Measurements from ENCODE around the gene LGALS14.
"Not testable (repeated sequence)": the region's sequence is repeated elsewhere in the genome, so short reads cannot be mapped to it uniquely, and the experiment has no call there.

LGALS14 gene

GRCh38 chr19:39708594-39708993 is 4.3 kb downstream of the LGALS14 start:
- H2AFZ ChIP-seq (ENCODE audit: low read depth, low read length): no peak overlapping the region
- no peak overlapping the region for H3K4me3 ChIP-seq (ENCODE audit: low read length)
- H3K36me3 ChIP-seq (ENCODE audit: insufficient read depth, low read length): no peaks in the 10 kb centered on the region
- no peaks in the 10 kb centered on the region for H3K4me1 ChIP-seq (ENCODE audit: insufficient read depth, low read length)
- no peaks in the 10 kb centered on the region for H3K9me3 ChIP-seq (ENCODE audit: low read length)
- H3K27me3 ChIP-seq (ENCODE audit: insufficient read depth, low read length): peaks cover 24% of the 10 kb centered on the region

DNA sequence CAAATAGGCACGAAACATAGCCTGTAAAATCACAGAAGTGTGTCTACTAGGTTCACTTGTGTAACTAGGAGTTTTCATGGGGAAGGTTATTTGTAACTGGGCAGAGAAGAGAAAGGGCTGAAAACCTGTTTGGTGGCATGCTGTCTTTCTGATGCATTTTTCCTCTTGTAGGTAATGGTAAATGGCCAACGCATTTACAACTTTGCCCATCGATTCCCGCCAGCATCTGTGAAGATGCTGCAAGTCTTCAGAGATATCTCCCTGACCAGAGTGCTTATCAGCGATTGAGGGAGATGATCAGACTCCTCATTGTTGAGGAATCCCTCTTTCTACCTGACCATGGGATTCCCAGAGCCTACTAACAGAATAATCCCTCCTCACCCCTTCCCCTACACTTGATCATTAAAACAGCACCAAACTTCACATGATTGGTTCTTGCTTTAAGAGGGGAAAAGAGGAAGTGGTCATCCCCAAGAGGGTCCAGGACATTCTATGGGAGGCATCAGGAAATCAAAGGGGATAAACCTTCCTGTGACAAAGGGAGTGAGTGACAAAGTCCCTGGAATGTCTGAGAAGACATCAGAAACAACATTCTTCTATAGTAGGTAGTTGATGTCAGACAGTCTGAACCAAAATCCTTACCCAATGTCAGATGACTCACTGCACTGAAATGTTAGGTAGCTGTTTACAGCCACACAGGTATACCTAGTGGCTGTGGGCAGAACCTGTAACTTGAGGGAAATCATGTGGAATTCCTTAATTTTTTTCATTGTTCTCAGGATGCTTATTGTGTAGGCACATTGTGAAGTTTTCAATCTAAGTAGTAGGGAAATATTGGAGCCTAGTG is 5.0 kb downstream of the LGALS14 start:
- Histone ChIP-seq H3K36me3 (ENCODE audit: insufficient read depth, low read length) (no peaks in the 10 kb centered on the region), H2AFZ (ENCODE audit: low read depth, low read length) (no peak overlapping the region), H3K27me3 (ENCODE audit: insufficient read depth, low read length) (peaks cover 24% of the 10 kb centered on the region), H3K4me3 (ENCODE audit: low read length) (no peak overlapping the region), H3K9me3 (ENCODE audit: low read length) (no peaks in the 10 kb centered on the region), H3K4me1 (ENCODE audit: insufficient read depth, low read length) (no peaks in the 10 kb centered on the region)

DNA sequence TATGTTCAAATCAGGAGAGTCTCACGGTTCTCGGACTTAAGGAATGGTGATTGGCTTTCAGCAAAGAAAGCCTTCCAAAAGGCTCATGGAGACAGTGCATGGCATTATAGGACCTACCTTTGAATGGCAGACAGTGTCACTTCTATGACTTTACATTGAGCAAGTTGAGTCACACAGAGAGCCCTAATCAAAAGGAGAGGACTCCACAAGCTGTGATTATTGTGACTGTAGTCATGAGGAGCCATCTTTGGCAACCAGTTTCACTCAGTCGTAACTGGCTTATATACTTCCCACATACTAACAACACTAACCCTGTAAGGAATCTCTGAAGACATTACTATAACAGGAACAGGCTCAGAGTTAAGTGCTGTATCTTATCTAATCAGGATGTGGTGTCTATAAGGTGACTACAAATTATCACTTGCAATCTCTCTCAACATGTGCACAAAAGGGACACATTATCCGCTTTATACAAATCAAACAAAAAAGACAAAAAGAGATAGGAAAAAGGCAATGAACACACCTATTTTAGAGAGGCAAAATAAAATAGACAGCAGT is 6.1 kb downstream of the LGALS14 start:
- no peaks in the 10 kb centered on the region for H3K9me3 ChIP-seq (ENCODE audit: low read length)
- H3K36me3 ChIP-seq (ENCODE audit: insufficient read depth, low read length): no peaks in the 10 kb centered on the region
- no peak overlapping the region for H3K4me3 ChIP-seq (ENCODE audit: low read length)
- H3K4me1 ChIP-seq (ENCODE audit: insufficient read depth, low read length): no peaks in the 10 kb centered on the region
- H2AFZ ChIP-seq (ENCODE audit: low read depth, low read length): no peak overlapping the region
- peaks cover 16% of the 10 kb centered on the region for H3K27me3 ChIP-seq (ENCODE audit: insufficient read depth, low read length)

DNA sequence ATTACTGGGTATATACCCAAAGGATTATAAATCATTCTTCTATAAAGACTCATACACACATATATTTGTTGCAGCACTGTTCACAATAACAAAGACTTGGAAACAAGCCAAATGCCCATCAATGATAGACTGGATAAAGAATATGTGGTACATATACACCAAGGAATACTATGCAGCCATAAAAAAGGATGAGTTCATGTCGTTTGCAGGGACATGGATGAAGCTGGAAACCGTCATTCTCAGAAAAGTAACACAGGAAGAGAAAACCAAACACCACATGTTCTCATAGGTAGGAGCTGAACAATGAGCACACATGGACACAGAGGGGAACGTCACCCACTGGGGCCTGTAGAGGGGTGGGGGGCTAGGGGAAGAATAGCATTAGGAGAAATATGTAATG is 15.9 kb downstream of the LGALS14 start:
- H2AFZ ChIP-seq (ENCODE audit: low read depth, low read length): not testable (repeated sequence)

DNA sequence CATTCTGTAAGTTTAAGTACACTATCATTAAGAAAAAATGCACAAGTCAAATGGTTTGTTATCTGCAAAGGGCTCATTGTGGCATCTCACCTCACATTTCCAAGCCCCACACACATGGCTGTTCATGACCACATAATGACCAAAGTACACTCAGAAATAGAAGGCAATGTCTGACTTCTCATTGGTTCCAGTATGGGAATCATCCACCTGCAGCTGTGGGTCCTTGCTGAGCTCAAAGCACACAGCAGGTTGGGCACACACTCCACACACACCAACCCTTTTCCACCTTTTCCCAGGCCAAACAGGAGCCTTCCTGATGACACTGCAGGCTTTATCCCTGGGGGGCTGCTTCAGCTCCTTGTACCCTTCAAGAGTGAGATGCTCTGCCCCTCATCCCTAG is 21.7 kb downstream of the LGALS14 start:
- no peak overlapping the region for H3K4me3 ChIP-seq (ENCODE audit: low read length)
- no peaks in the 10 kb centered on the region for H3K9me3 ChIP-seq (ENCODE audit: low read length)

More for the DNA sequence above, 15.9 kb downstream of the LGALS14 start:
- H3K36me3 ChIP-seq (ENCODE audit: insufficient read depth, low read length); H3K4me1 ChIP-seq (ENCODE audit: insufficient read depth, low read length); H3K4me3 ChIP-seq (ENCODE audit: low read length); H3K9me3 ChIP-seq (ENCODE audit: low read length); H3K27me3 ChIP-seq (ENCODE audit: insufficient read depth, low read length): not testable (repeated sequence)

GRCh38 chr19:39727070-39727800 is 23.0 kb downstream of the LGALS14 start:
- Histone ChIP-seq H2AFZ (ENCODE audit: low read depth, low read length) (no peak overlapping the region), H3K9me3 (ENCODE audit: low read length) (no peaks in the 10 kb centered on the region), H3K36me3 (ENCODE audit: insufficient read depth, low read length) (no peaks in the 10 kb centered on the region), H3K4me1 (ENCODE audit: insufficient read depth, low read length) (no peaks in the 10 kb centered on the region), H3K27me3 (ENCODE audit: insufficient read depth, low read length) (peaks cover 2% of the 10 kb centered on the region), H3K4me3 (ENCODE audit: low read length) (no peak overlapping the region)

More for the DNA sequence above, 21.7 kb downstream of the LGALS14 start:
- Histone ChIP-seq H3K36me3 (ENCODE audit: insufficient read depth, low read length) (no peaks in the 10 kb centered on the region), H3K27me3 (ENCODE audit: insufficient read depth, low read length) (peaks cover 2% of the 10 kb centered on the region), H3K4me1 (ENCODE audit: insufficient read depth, low read length) (no peaks in the 10 kb centered on the region), H2AFZ (ENCODE audit: low read depth, low read length) (no peak overlapping the region)

GRCh38 chr19:39728040-39728439 is 23.8 kb downstream of the LGALS14 start:
- Histone ChIP-seq H3K4me1 (ENCODE audit: insufficient read depth, low read length) (no peaks in the 10 kb centered on the region), H3K4me3 (ENCODE audit: low read length) (no peak overlapping the region), H3K9me3 (ENCODE audit: low read length) (no peaks in the 10 kb centered on the region), H3K36me3 (ENCODE audit: insufficient read depth, low read length) (no peaks in the 10 kb centered on the region), H2AFZ (ENCODE audit: low read depth, low read length) (no peak overlapping the region), H3K27me3 (ENCODE audit: insufficient read depth, low read length) (peaks cover 2% of the 10 kb centered on the region)

GRCh38 chr19:39729594-39729993 is 25.3 kb downstream of the LGALS14 start:
- Histone ChIP-seq H3K9me3 (ENCODE audit: low read length) (no peaks in the 10 kb centered on the region), H3K36me3 (ENCODE audit: insufficient read depth, low read length) (no peaks in the 10 kb centered on the region), H2AFZ (ENCODE audit: low read depth, low read length) (no peak overlapping the region), H3K27me3 (ENCODE audit: insufficient read depth, low read length) (peaks cover 2% of the 10 kb centered on the region), H3K4me1 (ENCODE audit: insufficient read depth, low read length) (no peaks in the 10 kb centered on the region), H3K4me3 (ENCODE audit: low read length) (no peak overlapping the region)

DNA sequence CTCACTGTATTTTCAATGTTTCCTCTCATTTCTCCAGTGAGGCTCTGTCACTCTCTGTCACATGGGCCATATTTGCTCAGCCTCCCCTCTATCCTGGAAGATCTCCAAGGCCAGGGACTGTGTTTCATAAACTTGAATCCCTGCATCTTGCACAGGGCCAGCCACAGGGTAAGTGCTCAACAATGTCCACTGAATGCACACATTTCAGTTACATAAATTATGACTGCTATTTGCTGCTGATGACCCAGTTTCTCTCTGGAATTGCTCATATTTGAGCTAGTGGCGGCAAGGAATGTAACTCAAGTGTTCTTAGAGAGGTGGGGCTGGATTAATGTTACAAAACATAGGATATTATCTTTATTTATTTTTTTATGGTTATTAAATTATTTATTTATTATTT is 27.4 kb downstream of the LGALS14 start:
- Histone ChIP-seq H3K27me3 (ENCODE audit: insufficient read depth, low read length) (peaks cover 2% of the 10 kb centered on the region), H3K9me3 (ENCODE audit: low read length) (no peaks in the 10 kb centered on the region), H3K4me1 (ENCODE audit: insufficient read depth, low read length) (no peaks in the 10 kb centered on the region), H3K36me3 (ENCODE audit: insufficient read depth, low read length) (no peaks in the 10 kb centered on the region), H3K4me3 (ENCODE audit: low read length) (no peak overlapping the region), H2AFZ (ENCODE audit: low read depth, low read length) (no peak overlapping the region)

DNA sequence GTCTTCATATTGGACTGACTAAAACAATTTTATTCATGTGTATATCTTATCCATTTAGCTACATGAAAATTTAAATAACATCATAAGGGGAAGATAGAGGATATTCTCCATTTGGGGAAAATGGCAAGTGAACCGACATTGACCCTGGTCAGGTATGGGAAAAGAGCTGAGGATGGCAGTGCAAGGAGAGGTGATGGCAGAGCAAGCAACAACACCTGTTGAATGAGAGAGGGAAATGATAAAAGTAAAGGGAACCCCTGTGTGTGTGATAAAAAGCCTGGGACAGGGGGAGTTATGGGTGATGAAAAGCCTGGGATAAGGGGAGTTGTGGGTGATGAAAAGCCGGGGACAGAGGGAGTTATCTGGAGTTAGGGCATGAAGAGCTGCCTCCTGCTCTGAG is 29.6 kb downstream of the LGALS14 start:
- Histone ChIP-seq H3K36me3 (ENCODE audit: insufficient read depth, low read length) (no peaks in the 10 kb centered on the region), H2AFZ (ENCODE audit: low read depth, low read length) (no peak overlapping the region), H3K4me3 (ENCODE audit: low read length) (no peak overlapping the region), H3K4me1 (ENCODE audit: insufficient read depth, low read length) (no peaks in the 10 kb centered on the region), H3K27me3 (ENCODE audit: insufficient read depth, low read length) (peaks cover 2% of the 10 kb centered on the region), H3K9me3 (ENCODE audit: low read length) (no peaks in the 10 kb centered on the region)

DNA sequence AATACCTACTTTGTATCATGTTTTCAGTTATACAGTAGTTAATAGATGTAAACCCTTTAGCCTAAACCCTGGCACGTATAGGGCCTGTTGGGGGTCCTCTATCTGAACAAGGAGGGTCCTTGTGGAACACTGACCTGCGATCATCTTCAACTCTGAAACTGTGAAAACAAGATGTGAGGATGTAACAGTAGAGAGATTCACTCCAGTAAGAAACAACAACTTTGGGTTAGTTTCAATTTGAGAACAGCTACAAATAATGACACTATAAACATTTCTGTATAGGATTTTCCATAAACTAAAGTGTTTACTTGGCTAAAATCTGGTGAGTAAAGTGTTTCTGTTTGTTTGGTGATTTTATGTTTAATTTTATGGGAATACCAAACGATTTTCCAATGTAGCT is 31.4 kb downstream of the LGALS14 start:
- H3K4me1 ChIP-seq (ENCODE audit: insufficient read depth, low read length): no peaks in the 10 kb centered on the region
- H3K36me3 ChIP-seq (ENCODE audit: insufficient read depth, low read length): no peaks in the 10 kb centered on the region
- no peaks in the 10 kb centered on the region for H3K27me3 ChIP-seq (ENCODE audit: insufficient read depth, low read length)
- no peak overlapping the region for H3K4me3 ChIP-seq (ENCODE audit: low read length)
- no peak overlapping the region for H2AFZ ChIP-seq (ENCODE audit: low read depth, low read length)
- no peaks in the 10 kb centered on the region for H3K9me3 ChIP-seq (ENCODE audit: low read length)

DNA sequence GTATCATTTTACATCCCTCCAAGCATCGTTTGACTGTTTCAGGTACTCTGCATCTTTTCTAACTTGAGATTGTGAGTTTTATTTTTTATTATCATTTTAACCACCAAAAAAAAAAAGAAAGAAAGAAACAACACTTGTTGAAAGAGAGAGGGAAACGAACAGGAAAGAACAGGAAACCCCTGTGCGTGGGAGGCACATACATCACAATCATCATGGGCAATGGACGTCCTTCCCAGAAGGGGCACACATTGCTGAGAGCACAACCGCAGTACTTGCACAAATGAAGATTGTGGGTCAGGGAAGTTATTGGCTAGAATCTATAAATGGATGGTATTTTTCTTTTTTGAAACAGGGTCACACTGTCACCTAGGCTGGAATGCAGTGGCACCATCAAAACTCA is 31.8 kb downstream of the LGALS14 start:
- no peaks in the 10 kb centered on the region for H3K9me3 ChIP-seq (ENCODE audit: low read length)

DNA sequence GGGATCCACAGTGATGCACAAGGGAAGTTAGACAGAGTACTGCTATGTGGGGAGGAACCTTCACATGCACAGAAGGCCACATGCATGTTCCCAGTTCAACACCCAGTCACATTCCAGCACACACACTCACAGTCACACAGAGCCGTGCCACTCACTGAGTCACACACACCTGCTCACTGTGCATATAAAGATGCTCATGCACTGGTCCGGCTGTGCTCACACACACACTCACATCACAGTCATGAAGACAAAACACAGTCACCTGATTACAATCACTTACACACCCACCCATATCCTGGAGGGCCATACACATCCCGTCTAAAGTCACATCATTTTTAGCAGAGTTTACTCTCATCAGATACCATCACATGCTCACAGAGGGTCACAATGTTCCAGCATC is 33.1 kb downstream of the LGALS14 start:
- H2AFZ ChIP-seq (ENCODE audit: low read depth, low read length): no peak overlapping the region
- H3K4me3 ChIP-seq (ENCODE audit: low read length): no peak overlapping the region
- no peaks in the 10 kb centered on the region for H3K36me3 ChIP-seq (ENCODE audit: insufficient read depth, low read length)
- H3K27me3 ChIP-seq (ENCODE audit: insufficient read depth, low read length): no peaks in the 10 kb centered on the region
- H3K9me3 ChIP-seq (ENCODE audit: low read length): no peaks in the 10 kb centered on the region
- H3K4me1 ChIP-seq (ENCODE audit: insufficient read depth, low read length): no peaks in the 10 kb centered on the region

More for the DNA sequence above, 31.8 kb downstream of the LGALS14 start:
- Histone ChIP-seq H2AFZ (ENCODE audit: low read depth, low read length) (no peak overlapping the region), H3K4me3 (ENCODE audit: low read length) (no peak overlapping the region), H3K27me3 (ENCODE audit: insufficient read depth, low read length) (no peaks in the 10 kb centered on the region), H3K4me1 (ENCODE audit: insufficient read depth, low read length) (no peaks in the 10 kb centered on the region), H3K36me3 (ENCODE audit: insufficient read depth, low read length) (no peaks in the 10 kb centered on the region)
